GM19397 (cell line): ENCODE measurements around the gene ABCB10.
"Not testable (repeated sequence)": the region's sequence is repeated elsewhere in the genome, so short reads cannot be mapped to it uniquely, and the experiment has no call there.

ENCODE experiments used
- ATAC-seq: cut with Tn5 transposase; IDR thresholded peaks from one replicate; pipeline ENCODE4 v1.9.1; 2021; ENCODE audit warnings: mild to moderate bottlenecking, moderate library complexity; ENCODE audit not compliant: unreplicated experiment

The ABCB10 gene

DNA sequence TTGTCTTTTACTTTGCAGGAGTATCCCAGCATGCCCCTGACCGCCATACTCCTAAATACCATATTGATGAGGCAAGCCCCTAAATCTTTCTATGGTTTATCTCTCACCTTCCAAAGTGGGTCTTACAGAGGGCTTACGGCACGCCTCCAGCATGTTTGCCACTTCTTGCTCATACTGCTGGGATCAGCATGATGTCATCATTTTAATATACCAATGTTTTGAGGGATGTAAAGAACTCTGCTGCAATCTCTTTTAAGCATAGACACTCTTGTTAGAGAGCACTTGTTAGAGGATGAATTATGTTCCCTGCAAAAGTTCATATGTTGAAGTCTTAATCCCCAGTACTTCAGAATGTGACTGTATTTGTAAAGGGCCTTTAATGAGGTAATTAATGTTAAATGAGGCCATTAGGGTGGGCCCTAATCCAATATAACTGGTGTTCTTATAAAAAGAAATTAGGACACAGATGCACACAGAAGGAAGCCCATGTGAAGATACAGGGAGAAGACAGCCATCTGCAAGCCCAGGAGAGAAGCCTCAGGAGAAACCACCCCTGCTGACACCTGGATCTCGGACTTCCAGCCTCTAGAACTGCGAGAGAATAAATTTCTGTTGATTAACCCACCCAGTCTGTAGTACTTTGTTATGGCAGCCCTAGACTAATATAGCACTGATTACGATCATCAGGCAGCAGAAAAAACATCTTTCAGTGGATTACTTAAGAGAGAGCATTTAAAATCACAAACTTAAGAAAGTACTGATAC, 16.4 kb upstream of the ABCB10 start:
- ATAC-seq: no peak

DNA sequence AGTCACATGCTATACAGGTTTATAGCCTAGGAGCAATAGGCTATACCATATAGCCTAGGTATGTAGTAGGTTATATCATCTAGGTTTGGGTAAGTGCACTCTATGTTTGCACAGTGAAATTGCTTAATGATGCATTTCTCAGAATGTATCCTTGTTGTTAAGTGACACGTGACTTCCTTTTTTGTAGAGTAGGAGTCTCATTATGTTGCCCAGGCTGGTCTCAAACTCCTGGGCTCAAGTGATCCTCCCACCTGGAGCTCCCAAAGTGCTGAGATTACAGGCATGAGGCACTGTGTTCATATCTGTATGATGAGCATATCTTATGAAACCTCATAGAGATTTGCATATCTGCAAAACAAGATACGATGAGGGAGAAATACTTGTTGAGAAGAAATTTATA, 13.8 kb upstream of the ABCB10 start:
- no peak for ATAC-seq

DNA sequence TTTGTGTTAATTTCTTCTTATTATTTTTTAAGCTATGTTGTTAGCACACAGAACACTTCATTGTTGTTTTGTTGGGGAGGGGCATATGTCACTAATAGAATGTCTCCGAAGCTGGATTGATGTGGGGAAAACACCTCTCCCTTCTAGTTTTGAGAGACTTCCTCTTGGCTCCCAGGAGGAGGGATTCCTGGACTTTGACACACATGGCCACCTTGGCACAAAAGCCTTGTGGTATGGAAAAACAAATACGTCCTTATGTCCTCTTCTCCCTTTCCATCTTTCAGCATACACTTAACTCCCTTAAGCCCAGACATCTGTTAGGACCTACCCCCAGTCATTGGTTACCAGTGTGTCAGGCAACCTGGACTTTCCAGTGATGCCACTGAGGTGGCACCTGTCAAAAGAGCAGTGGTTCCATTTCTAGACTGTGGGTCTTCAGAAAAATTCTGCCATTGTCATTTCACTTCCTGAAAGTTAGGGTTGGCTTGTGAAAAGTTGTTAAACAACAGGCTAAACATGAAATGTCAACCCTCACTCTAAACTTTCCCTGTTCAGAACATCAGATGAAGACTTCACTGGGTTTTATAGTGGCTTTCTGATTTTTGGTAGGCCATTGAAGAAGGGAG, 12.5 kb upstream of the ABCB10 start:
- ATAC-seq: no peak

DNA sequence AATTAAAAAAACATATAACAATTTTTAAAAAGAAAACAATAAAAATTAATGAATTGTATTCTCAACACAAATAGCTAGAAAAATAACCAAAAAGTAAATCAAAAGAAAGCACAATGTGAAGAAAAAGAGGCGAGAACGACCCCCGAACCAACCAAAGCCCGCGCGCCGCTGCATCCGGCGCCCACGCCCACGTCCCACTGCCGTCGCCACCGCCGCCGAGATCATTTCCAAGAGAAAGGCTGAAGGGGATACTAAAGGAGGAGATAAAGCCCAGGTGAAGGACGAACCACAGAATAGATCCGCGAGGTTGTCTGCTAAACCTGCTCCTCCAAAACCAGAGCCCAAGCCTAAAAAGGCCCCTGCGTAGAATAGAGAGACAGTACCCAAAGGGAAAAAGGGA, 11.8 kb upstream of the ABCB10 start:
- no peak for ATAC-seq

DNA sequence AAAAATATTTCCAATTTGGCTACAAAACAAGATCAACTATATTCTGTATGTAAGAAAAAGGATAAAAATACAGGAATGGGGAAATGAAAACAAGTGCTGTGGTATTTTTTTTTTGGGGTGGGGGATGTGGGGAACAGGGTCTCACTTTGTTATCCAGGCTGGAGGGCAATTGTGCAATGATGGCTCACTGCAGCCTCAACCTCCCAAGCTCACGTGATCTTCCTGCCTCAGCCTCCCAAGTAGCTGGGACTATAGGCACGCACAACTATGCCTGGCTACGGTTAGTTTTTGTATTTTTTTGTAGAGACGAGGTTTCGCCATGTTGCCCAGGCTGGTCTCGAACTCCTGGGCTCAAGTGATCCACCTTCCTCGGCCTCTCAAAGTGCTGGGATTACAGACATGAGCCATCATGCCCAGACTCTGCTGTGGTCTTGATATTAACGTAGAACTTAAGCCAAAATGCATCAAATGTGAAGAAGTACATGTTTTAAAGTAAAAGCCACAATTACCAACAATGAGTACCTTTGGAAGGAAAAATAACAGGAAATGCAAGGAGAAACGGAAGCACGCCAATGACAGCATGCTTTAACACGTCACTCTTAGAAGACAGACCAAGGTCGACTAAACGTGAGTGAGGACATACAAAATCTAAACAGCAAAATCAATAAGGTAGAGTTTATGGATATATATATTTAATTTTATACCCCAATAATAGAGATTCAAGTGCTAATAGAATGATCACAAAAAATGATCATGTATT, 8.8 kb upstream of the ABCB10 start:
- no peak for ATAC-seq

DNA sequence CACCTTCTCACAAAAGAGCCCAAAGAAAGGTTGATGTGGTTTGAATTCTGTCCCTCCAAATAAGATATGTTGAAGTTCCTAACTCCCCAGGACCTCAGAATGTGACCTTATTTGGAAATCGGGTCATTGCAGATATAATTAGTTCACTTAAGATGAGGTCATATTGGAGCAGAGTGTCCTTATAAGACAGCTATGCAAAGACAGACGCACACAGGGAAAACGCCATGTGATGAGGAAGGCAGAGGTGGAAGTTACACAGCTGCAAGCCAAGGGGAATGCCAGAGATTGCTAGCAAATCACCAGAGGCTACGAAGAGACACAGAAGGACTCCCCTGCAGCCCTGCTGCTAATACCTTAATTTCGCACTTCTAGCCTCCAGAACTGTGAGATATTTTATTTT, 5.2 kb upstream of the ABCB10 start:
- ATAC-seq: no peak

DNA sequence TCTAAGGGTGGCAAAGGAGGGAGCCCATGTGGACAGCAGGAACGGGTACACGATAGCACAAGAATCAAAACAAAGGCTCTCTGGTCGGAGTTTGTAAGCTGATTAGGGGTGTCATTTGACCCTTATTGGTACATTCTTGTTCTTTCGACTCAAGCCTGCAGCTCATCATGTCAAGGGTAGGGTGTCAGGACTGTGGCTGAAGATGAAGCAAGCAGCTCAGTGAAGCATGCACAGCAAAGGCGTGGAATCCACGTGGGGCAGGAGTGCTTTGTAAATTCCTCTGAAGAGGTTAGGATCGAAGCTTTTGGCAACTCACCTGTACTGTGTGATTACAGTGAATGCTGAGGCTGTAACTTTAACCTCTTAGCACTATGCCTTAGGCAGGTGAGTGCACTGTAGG, 4.7 kb upstream of the ABCB10 start:
- ATAC-seq: no peak

DNA sequence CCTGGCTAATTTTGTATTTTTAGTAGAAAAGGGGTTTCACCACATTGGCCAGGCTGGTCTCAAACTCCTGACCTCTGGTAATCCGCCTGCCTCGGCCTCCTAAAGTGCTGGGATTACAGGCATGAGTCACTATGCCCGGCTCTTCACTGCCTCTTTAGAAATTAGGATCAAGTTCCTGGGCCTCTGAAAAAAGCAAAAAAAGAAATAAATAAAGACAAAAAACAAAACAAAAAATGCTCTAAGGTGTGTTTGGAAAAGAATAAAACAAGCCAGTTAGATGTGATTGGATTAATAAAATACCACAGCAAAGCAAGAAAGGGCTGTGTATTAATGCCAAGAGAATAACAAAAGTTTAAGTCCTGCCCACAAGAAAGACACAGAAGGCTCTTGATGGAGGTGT, 4.2 kb upstream of the ABCB10 start:
- ATAC-seq: no peak

DNA sequence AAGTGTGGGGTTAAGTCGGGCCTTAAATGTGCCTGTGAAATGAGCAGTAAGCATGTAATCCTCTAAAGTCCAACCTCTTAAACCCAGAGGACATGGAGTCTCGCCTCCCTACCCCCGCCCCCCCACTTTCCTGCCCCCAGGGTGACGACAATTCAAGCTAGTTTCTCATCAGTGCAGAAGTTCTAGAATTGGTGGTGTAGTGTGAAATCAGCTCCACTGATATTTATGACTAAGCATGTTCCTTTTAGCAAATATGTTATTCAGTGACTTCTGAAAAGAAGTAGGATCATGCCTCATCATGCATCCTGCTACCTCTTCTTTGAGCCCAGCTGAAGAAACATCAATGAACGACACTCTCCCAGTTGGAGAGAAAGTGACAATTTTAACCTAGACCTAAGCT, 2.6 kb upstream of the ABCB10 start:
- ATAC-seq: no peak

DNA sequence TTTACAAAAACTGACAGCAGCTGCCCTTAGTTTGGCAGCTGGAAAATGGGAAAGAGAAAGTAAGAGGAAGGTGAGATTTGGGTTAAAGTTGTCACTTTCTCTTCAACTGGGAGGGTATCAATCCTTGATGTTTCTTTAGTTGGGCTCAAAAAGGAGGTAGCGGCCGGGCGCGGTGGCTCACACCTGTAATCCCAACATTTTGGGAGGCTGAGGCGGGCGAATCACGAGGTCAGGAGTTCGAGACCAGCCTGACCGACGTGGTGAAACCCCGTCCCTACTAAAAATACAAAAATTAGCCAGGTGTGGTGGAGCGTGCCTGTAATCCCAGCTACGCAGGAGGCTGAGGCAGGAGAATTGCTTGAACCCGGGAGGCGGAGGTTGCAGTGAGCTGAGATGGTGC, 1.6 kb upstream of the ABCB10 start:
- not testable (repeated sequence) for ATAC-seq

DNA sequence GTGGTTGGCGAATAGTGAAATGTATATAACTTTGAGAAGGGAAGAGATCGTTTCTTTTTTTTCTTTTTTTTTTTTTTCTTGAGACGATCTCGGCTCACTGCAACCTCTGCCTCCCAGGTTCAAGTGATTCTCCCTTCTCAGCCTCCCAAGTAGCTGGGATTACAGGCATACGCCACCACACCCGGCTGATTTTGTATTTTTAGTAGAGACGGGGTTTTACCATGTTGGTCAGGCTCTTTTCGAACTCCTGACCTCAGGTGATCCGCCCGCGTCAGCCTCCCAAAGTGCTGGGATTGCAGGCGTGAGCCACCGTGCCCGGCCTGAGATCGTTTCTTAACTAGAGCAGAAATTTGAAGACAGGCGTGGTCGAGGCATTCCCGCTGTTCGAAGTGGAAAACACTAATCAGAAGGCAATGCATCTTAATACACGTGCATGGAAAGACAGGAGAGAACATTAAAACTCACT, 862 bp upstream of the ABCB10 start:
- not testable (repeated sequence) for ATAC-seq

DNA sequence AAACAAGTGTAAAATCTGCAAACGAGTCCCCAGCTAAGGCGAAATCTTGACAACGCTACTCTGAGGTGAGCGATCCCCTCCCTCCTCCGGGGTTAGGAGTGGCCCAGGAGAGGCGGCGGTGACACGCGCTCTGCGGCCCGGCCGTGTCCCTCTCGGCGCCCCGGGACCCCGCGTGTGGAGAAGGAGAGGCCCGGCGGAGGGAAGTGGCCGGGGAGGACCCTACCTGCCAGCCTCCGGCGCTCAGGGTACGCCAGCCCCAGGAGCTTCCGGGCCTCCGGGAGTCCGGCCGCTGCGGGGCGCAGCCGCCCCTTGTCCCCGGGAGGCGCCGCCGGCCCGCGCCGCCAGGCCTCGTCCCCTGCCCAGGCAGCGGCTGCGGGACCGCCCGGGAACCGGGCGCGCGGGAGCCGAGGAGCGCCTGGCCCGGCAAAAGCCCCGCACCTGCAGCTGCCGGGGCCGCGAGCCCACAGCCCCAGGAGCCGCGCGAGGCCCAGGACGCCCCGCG, 543 bp downstream of the ABCB10 start:
- peak; percentile 41 for ATAC-seq

DNA sequence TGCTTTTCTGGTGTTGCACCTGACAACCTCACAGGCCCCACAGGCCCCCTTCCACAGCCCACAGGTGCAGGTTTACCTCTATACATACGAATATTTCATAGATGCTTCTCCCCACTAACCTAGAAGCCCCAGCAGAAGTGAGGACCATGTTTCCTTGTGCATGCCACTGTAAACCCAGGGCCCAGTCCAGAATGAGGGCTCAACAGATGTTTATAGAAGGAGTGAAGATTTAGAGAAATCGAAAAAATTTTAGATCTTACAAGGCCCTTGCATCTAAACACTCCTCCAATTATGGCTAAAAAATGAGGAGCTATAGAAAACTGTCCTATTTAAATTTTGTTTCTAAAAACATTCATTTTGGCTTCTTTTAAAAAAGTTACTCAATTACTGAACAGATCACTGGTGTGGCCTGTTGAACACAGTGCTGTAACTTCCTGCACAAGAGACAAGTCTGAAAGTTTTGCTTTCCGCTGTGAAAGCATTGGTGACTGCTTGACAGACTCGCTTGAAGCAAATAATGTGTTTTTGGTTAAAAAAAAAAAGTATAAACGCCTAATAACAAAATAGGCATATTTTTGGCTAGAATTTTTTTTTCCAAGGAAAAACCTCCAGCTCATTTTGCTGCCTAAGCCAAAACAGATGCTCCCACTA, 1.2 kb downstream of the ABCB10 start:
- ATAC-seq: no peak

DNA sequence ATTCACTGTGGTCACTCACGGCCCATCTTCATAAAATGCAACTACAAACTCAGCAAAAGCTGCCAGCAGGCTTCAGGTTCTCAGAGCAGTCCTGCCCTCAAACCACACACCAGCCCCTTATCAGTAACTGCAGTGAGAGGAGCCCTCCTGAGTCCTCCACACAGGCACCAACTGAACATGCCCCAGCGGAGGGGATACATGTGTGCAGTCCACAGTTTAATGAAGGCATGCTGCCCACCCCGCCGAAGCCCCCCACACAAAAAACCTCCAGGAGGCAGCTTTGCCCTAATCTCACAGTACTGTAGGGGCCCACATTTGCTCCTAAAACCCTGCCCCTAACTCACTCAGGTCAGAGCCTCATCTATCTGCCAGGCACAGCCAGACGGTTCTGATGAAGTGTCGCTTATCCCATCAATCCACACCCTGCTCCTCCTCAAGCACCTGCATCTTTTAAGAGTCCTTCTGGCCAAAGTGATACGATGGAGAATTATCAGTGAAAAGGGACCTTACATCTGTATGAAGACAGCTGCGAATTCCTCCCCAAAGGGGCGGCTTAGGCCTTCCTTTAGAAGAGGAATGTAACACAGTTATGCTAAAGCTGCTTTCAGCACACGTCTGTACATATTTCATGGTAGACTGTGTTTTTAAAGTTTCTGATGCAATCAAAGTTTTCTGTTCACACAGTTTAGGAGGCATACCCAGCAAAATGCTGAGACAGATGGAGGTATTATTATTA, 3.5 kb downstream of the ABCB10 start:
- no peak for ATAC-seq

DNA sequence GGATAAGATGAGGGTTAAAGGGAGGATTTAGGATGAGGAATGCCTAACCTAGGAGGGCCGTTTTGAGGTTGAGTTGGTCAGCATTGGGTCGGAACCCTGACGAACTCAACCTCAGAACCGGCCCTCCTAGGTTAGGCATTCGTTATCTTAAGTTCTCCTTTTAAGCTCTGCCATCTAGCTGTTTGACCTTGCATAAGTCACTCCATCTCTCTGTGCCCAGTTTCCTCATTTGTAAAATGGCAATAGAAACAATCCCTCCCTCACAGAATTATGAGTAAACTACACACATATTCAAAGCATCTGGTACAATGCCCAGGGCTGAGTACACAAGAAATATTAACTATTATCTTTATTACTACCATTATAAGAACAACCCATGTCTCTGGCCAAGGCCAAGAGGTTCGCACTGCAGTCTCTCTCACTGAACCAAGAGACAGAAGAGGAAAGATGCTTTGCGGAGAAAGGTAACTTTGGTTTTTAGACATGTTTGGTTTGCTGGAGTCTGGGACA, 4.8 kb downstream of the ABCB10 start:
- ATAC-seq: no peak

DNA sequence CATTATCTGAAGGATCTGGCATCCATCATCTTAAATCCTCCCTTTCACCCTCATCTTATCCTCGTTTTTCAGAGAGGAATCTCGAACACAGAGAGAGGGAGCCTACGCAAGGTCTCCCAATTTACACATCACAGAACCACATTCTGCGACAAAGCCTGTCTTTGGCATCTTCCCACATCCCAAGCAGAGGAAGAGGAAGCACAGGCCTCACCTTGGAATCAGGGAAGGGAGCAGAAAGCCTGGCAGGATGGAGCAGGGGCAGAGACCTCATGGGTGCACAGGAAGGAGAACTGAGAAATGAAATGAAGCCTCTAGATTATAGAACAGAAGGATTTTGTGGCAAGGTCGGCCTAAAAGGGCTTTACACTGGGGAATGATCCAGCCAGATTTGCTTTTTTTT, 5.8 kb downstream of the ABCB10 start:
- no peak for ATAC-seq

DNA sequence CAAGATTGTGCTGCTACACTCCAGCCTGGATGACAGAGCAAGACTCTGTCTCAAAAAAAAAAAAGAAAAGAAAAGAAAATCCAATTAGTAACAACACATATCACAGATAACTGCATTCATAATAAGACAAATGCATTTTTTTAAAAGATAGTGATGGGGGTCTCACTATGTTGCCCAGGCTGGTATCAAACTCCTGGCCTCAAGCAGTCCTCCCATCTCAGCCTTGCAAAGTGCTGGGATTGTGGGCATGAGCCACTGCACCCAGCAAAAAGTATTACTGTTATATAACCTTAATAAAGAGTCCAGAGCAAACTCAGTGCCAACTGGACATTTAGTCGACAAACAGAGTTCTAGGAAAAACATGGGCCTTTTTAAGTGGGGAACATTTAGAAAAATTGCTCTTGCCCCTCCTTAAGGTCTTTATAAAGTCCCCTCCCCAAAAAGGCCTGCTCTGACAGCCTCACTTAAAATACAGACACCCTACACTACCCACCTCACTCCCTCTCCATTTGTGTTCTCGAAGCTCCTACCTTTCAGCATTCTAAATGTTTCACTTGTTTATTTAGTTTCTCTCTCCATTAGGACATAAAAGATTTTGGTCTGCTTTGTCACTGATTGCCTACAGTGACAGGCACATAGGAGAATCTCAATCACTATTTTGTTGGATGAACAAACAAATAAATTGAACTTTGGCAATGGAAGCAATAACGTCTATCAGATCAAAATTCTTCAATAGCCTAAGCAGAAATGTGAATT, 7.5 kb downstream of the ABCB10 start:
- ATAC-seq: no peak

DNA sequence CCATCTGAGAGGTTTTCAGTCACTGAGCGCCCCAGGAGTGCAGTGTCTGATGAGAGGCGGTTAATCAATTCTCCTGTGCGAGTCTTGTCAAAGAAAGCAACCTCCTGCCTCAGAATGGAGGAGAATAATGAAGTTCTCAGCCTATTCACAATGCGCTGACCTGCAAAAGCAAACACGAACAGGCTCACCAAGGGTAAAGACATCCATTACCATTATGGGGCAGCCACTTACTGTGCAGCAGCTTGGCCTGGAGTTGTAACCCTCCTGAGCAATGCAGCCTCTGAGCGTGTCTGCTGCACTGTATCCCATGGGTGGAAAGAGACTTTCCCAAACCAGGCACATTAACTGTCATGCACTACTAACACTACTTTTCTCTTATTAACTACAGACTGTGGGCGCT, 11.0 kb downstream of the ABCB10 start:
- ATAC-seq: no peak

DNA sequence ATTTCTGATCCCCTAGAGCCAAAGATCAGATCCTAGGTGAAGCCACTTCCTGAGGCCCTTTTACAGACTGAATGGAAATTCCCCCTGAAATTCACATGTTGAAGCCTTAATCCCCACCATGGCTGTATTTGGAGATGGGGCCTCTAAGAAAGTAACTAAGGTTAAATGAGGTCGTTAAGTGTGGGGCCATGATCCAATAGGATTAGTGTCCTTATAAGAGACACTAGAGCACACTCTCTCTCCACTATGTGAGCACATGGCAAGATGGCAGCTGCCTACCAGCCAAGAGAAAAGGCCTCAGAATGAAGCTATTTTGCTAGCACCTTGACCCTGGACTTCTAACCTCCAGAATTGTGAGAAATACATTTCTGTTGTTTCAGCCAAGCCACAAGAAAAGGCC, 13.9 kb downstream of the ABCB10 start:
- no peak for ATAC-seq
